GM18526 (cell line): ENCODE data around the gene CCSER2.

Experiments used
- POLR2A ChIP-seq: IDR thresholded peaks from 3 replicates; pipeline ENCODE4 v1.6.1; 2011; ENCODE audit not compliant: insufficient read length; ENCODE audit errors: extremely low read depth

The CCSER2 gene

DNA sequence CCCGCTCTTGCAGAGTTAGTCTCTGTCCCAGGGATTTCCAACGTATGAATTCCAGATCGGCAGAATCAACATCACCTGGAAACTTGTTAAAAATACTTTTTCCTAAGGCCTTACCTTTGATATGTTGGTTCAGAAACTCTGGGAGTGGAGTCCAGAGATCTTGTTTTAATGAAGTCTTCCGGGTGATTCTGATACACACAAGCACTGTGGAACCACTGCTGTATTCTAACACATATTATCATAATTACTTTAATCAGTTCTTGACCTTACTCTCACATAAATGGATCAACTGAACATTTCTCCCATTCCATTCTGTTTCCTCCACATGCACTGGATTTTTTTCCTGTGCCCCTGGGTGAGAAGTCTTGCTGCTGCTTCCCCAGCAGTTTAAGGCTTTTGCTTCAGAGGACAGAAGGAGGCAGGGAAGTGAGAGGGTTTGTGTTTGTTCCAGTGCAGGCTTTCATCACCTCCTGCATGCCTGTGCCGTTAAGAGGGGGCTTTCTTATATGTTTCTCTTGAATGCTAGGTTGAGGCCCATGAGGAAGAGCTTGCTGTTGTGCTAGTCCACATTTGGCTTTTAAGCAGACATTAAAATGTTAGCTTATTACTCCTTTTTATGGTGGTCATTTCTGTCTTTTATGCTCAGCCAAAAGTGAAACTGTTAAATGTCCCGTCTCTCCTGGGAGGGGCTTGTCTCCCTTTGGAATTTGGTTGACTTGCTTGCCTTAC is 32.4 kb downstream of the CCSER2 start:
- TF ChIP-seq POLR2A = no peak

GRCh38 chr10:84365335-84365881 is 37.0 kb downstream of the CCSER2 start:
- no peak for TF ChIP-seq POLR2A

DNA sequence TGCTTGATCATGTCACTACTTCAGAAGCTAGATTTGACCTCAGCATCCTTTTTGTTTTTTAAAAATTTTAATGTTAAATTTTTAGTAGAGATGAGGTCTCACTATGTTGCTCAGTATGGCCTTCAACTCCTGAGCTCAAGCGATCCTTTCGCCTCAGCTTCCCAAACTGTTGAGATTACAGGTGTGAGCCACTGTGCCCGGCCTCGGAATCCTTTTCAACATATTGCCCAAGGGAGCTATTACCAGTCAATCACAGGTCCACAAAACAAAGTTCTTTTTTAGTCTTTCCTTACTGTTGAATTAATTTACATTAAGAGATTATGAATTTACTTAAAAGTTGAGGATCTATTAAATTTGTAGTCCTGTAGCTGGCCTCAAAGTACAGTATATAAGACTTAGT is 37.7 kb downstream of the CCSER2 start:
- TF ChIP-seq POLR2A = no peak

DNA sequence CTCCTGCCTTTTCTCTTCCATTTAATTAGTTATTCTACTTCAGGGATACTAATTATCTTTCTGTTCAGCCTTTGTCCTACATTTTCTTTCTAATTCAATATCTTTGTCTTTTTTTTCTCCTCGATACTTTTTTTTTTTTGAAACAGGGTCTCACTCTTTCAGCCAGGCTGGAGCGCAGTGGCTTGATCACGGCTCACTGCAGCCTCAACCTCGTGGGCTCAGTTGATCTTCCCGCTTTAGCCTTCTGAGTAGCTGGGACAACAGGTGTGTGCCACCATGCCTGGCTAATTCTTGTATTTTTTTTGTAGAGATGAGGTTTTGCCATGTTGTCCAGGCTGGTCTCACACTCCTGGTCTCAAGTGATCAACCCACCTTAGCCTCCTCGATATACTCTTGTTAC is 38.9 kb downstream of the CCSER2 start:
- no peak for TF ChIP-seq POLR2A

DNA sequence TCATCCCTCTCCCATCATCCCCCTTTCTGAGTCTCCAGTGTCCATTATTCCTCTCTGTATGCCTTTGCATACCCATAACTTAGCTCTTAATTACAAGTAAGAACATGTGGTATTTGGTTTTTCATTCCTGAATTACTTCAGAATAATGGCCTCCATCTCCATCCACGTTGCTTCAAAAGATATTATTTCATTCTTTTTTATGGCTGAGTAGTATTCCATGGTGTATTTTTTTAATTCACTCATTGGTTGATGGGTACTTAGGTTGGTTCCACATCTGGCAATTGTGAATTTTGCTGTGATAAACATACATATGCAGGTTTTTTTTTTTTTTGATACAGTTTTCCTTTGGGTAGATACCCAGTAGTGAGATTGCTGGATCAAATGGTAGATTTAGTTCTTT is 40.4 kb downstream of the CCSER2 start:
- TF ChIP-seq POLR2A = no peak

GRCh38 chr10:84370283-84370682 is 41.9 kb downstream of the CCSER2 start:
- no peak for TF ChIP-seq POLR2A

DNA sequence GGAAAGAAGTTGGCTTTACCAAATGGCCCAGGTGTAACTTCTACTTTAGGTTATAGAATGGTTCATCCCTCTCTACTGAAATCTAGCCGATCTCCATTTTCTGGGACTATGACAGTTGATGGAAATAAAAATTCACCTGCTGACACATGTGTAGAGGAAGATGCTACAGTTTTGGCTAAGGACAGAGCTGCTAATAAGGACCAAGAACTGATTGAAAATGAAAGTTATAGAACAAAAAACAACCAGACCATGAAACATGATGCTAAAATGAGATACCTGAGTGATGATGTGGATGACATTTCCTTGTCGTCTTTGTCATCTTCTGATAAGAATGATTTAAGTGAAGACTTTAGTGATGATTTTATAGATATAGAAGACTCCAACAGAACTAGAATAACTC is 43.6 kb downstream of the CCSER2 start:
- no peak for TF ChIP-seq POLR2A

DNA sequence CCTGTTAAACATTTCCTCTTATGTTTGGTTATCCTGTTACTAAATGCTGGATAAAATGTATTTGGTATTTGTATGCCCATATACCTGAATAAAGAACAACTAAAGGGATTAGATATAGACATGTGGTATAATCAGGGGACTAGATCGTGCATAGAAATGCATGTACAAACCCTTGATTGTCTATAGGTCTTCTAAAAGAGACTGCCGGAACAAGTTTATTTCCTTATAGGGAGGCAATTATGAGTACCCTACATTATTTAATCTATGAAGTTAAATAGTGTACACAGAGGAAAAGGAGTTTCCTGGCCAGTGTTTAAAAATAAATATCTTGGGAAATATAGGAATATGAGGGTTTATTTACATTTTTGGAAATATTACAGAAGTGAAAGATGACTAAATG is 44.6 kb downstream of the CCSER2 start:
- no peak for TF ChIP-seq POLR2A

DNA sequence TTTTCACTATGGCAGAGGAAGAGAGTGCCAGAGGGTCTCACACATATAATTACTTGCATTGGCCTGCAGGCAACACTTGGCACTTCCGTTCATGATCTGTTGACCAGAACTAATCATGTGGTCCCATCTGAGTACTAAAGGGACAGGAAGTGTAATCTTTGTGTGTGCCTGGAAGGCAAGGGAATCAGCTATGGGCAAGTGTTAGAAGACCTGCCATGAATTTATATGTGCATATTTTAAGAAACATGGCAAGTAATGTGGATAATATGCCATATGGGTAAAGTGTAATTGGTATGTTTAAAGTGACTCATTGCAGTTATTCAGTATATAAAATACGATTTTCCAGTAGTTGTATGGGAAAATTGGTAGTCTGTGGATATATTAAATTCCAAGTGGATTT is 46.1 kb downstream of the CCSER2 start:
- no peak for TF ChIP-seq POLR2A

GRCh38 chr10:84375011-84375410 is 46.6 kb downstream of the CCSER2 start:
- no peak for TF ChIP-seq POLR2A

GRCh38 chr10:84375881-84376280 is 47.5 kb downstream of the CCSER2 start:
- TF ChIP-seq POLR2A = no peak

DNA sequence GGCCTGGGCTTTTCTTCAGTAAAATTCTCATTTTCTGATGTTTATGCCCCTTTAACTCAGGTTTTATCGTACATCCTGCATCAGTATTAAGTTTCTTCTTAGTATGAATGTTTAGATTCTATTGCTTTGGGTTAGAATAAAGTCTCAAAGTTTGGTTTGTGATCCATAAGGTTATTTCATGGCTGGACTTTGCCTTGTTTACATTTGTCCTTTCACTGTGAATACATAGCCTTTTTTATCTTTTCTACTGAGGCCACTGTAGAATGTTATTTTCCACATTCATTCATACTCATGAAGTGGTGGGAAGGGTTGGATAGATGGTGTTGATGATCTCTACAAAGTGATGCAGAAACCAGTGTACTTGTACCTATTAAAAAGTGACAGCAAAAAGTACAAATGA is 59.8 kb downstream of the CCSER2 start:
- no peak for TF ChIP-seq POLR2A

- no peak for TF ChIP-seq POLR2A
Measured at GRCh38 chr10:84390364-84390763, 62.0 kb downstream of the CCSER2 start.

DNA sequence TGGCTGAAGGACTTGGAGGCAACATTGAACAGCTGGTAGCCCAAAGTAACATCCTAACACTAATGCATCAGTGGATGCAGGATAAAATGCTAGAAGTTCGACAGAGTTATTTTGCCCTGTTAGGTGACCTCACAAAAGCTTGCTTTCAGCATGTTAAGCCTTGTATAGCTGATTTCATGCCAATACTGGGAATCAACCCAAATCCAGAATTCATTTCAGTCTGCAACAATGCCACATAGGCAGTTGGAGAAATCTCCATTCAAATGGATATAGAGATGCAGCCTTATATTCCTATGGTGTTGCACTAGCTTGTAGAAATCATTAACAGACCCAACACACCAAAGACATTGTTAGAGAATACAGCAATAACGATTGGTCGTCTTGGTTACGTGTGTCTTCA is 62.9 kb downstream of the CCSER2 start:
- TF ChIP-seq POLR2A = no peak

GRCh38 chr10:84392181-84392580 is 63.8 kb downstream of the CCSER2 start:
- TF ChIP-seq POLR2A = no peak

DNA sequence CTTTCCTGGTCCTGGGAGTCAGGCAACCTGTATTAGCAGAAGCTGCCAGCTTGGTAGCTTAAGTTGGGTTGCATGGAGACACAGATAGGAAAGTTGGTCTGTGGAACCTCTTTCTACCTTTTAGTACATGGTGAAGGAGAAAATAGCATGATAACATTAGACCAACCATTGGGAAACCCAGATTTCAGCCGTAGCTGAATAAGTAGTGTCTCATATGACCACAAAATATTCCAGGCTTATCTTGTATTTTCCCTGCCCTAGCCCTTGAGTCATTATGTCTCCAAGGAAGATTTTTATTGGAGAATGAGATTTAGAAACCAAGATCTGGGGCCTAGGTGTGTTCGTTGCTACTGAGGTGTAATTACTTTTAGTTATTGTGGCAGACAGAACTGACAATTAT is 67.2 kb downstream of the CCSER2 start:
- TF ChIP-seq POLR2A = no peak

DNA sequence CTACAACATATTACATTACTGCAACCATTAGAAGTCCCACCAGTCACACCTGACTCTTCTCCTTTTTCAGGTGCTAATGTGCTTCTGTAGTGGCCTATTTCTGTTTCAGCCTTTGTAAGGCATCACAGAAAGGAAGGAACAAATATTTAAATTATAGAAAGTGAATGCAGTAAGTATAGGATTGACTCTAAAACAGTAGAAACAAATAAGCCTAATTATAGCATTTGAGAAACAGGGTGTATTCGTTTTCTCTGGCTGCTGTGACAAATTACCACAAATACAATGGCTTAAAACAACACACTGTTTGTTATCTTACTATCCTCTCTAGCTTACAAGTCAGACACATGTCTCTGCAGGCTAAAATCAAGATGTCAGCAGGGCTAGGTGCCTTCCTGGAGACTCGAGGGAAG is 69.4 kb downstream of the CCSER2 start:
- no peak for TF ChIP-seq POLR2A
